HUES64 (cell line): ENCODE results near the gene PLAC1.

Source experiments
- H3K27ac ChIP-seq: 2 replicates; pipeline ENCODE4 v1.7.0; 2013; ENCODE audit warnings: low read depth, low read length, inconsistent platforms
- H3K27me3 ChIP-seq: 2 replicates; pipeline ENCODE4 v1.6.1; 2013; ENCODE audit warnings: mild to moderate bottlenecking, low read length; ENCODE audit not compliant: insufficient read depth
- H3K36me3 ChIP-seq: 2 replicates; pipeline ENCODE4 v1.6.1; 2013; ENCODE audit warnings: mild to moderate bottlenecking, low read length; ENCODE audit not compliant: insufficient read depth
- H3K4me1 ChIP-seq: 2 replicates; pipeline ENCODE4 v1.6.1; 2013; ENCODE audit warnings: mild to moderate bottlenecking, low read length, moderate library complexity; ENCODE audit not compliant: insufficient read depth
- H3K4me3 ChIP-seq: 2 replicates; pipeline ENCODE4 v1.5.1; 2013; ENCODE audit warnings: mild to moderate bottlenecking, low read length, moderate library complexity
- H3K9ac ChIP-seq: 2 replicates; pipeline ENCODE4 v1.6.1; 2013; ENCODE audit warnings: mild to moderate bottlenecking, low read depth, low read length
- H3K9me3 ChIP-seq: 2 replicates; pipeline ENCODE4 v1.6.1; 2013; ENCODE audit warnings: low read depth, low read length; ENCODE audit not compliant: insufficient read depth
- WGBS: fragments of 150-250, 120-280 bp; methylation state at CpG from one replicate; pipeline ENCODE4 v1.1.7; 2013; ENCODE audit warnings: missing lambda C conversion rate; 5-methylcytosine and 5-hydroxymethylcytosine counted together

Gene PLAC1

DNA sequence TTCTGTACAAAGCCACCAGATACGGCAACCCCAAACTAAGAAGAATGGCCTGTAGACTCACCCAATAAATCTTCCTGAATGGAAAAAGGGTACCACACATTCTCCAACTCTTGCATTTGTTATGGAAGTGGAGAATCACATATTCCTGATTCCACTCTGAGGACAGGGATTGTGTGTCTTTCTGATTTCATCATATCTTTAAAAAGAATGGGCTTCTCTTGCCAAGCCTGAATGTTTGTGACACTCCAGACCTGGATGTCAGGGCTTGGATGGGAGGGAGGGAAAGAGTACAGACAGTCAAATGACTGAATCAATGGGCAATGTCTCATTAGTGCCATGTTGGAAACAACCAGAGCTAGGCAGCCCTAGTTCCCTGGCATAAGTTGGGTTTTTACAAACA, 77.4 kb downstream of the PLAC1 start:
- H3K27ac ChIP-seq: no peak overlapping the region
- no peaks in the 10 kb centered on the region for H3K4me1 ChIP-seq
- H3K9me3 ChIP-seq: no peaks in the 10 kb centered on the region
- H3K4me3 ChIP-seq: no peak overlapping the region
- no peaks in the 10 kb centered on the region for H3K27me3 ChIP-seq
- H3K9ac ChIP-seq: no peak overlapping the region
- 100% methylated on average over 1 of the region's 1 CpG for WGBS
- H3K36me3 ChIP-seq: no peaks in the 10 kb centered on the region

DNA sequence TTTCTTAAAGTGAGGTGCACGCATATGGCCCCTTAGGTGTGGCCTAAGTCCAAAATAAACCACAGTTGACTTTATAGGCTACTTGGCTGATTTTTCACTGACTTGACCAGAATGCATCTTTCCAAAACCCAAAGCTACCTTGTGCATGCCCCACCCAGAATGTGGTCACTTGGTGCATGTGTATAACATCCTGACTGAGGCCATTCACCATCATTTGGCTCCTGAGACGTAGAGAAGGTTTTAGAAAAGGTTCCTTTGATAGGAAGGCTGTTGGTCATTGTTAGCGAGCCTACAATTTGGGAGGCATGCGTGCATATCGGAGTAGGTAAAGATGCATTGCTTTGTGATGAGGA, 84.6 kb downstream of the PLAC1 start:
- Histone ChIP-seq H3K4me1 (peaks cover 23% of the 10 kb centered on the region), H3K4me3 (no peak overlapping the region), H3K9me3 (no peaks in the 10 kb centered on the region), H3K36me3 (no peaks in the 10 kb centered on the region), H3K9ac (no peak overlapping the region), H3K27me3 (no peaks in the 10 kb centered on the region), H3K27ac (no peak overlapping the region)
- WGBS: 52% methylated on average over 3 of the region's 5 CpGs

DNA sequence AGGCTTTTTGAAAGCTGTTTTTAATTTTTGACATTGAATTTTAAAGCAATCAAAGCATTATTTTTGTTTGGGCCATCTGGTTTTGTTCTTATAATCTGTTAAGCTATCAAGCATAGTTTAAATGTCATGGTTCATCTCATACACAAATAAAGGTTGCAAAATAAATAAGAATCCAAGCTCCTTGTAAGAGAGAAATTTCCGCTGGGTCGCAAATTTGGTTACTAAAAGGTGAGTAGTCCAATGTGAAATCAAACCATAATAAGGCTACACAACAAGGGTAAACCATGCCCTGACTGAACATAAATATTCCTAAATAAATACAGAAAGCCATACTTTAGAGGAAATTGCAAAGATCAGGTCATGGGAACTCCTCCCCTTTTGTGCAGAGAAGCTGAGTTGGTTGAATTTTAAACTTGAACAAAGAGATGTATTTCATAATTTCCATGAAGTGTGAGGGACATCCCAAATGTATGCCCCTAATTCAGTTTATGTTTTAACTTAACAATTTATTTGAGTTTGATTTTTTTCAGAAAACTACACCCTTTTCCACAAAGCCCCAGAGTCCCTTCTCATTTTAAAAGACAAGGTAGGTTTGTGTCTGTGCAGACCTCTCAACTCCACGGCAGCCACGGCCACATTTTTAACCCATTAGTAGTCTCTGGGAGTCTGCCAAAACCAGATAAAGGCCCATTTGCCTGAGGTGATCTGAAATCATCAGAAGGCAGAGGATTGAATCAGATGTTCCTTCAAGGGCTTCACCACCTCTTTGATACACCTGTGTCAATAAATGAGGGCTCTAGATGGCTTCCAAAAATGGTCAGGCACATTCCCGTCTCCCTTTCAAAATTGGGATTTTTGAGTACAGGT, 85.2 kb downstream of the PLAC1 start:
- no peak overlapping the region for H3K27ac ChIP-seq
- H3K36me3 ChIP-seq: no peaks in the 10 kb centered on the region
- H3K27me3 ChIP-seq: no peaks in the 10 kb centered on the region
- H3K9me3 ChIP-seq: no peaks in the 10 kb centered on the region
- 81% methylated on average over 3 of the region's 5 CpGs for WGBS
- no peak overlapping the region for H3K9ac ChIP-seq
- peaks cover 29% of the 10 kb centered on the region for H3K4me1 ChIP-seq
- H3K4me3 ChIP-seq: no peak overlapping the region

DNA sequence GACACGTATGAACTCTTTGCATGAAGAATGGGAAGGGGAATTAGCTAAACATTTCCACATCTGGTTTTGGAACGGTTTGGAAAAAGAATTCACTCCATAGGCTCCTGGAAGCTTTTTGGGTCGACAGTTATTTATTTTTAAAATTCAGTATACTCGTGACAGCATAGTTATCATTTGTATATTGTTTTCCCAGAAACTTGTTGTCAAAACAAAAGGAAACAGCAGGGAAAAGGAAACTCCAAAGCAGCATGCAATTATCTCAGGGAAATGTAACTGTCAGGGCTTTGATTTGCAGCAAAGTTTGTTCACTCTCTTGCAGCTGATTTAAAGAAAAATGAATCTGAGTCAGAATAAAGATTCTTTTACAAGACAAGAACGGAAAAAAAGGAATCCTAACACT, 86.5 kb downstream of the PLAC1 start:
- no peaks in the 10 kb centered on the region for H3K36me3 ChIP-seq
- peaks cover 30% of the 10 kb centered on the region for H3K4me1 ChIP-seq
- no peak overlapping the region for H3K9ac ChIP-seq
- H3K27me3 ChIP-seq: no peaks in the 10 kb centered on the region
- H3K9me3 ChIP-seq: no peaks in the 10 kb centered on the region
- no peak overlapping the region for H3K27ac ChIP-seq
- no peak overlapping the region for H3K4me3 ChIP-seq
- 0% methylated on average over 1 of the region's 5 CpGs for WGBS

DNA sequence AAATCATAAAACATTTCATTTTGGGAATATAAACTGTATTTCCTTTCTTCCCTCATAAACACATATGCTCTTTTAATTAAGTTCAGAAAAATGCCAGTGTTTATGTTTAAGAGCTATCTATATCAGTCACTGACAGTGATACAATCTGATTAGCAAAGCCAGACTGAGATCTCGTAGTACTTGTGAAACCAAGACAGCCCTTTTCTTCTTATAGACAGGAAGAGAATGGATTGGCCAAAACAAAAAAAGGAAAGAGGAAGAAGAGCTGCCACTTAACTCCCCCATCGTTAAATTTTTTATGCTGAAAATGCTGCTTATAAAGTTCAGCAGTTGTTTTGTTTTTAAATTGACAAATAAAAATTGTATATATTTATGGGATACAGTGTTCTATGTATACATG, 87.4 kb downstream of the PLAC1 start:
- no CpG with 5 or more reads among the region's 2 CpGs for WGBS
- H3K27me3 ChIP-seq: no peaks in the 10 kb centered on the region
- H3K4me3 ChIP-seq: no peak overlapping the region
- no peaks in the 10 kb centered on the region for H3K9me3 ChIP-seq
- no peak overlapping the region for H3K9ac ChIP-seq
- peaks cover 30% of the 10 kb centered on the region for H3K4me1 ChIP-seq
- H3K36me3 ChIP-seq: no peaks in the 10 kb centered on the region
- H3K27ac ChIP-seq: no peak overlapping the region

DNA sequence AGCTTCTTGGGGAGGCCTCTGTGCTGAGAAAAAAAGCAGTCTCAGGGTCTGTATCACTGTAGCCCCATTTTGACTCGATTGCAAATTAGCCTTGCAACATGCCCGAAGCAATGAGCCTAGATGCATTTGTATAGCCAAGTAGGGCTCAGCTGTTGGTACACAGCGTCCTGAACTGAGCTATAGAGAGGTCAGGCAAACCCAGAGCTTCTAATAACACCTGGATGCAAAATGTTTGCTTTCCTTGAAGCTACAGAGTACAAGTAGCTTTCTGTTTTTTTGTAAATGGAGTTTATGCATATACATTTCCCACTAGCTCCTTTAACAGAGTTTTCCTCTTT, 87.8 kb downstream of the PLAC1 start:
- no peaks in the 10 kb centered on the region for H3K9me3 ChIP-seq
- no peaks in the 10 kb centered on the region for H3K36me3 ChIP-seq
- H3K4me3 ChIP-seq: no peak overlapping the region
- no peak overlapping the region for H3K27ac ChIP-seq
- 19% methylated on average over 3 of the region's 3 CpGs for WGBS
- H3K9ac ChIP-seq: no peak overlapping the region
- H3K27me3 ChIP-seq: no peaks in the 10 kb centered on the region
- H3K4me1 ChIP-seq: peaks cover 30% of the 10 kb centered on the region

DNA sequence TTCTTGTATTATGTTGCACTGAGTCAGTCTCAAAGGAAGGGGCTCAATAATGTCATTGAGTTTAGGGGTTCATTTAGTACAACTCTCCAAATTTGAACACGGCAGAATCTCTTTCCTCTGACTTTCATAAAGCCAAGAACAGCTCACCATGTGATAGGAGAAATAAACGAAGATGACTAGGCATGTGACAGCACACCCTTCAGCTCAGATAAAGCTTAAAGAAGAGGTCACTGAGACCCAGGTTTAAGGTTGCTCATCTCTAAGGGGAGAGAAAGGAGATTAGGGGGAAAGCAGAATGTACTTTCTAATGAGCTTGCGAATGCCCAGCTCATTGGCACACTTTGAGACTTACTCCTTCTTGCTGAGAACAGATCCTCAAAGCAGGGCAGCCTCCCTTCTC, 89.0 kb downstream of the PLAC1 start:
- Histone ChIP-seq H3K9me3 (no peaks in the 10 kb centered on the region), H3K4me1 (peaks cover 30% of the 10 kb centered on the region), H3K27me3 (no peaks in the 10 kb centered on the region), H3K36me3 (no peaks in the 10 kb centered on the region), H3K9ac (no peak overlapping the region), H3K27ac (no peak overlapping the region), H3K4me3 (no peak overlapping the region)
- WGBS: 100% methylated on average over 2 of the region's 3 CpGs

DNA sequence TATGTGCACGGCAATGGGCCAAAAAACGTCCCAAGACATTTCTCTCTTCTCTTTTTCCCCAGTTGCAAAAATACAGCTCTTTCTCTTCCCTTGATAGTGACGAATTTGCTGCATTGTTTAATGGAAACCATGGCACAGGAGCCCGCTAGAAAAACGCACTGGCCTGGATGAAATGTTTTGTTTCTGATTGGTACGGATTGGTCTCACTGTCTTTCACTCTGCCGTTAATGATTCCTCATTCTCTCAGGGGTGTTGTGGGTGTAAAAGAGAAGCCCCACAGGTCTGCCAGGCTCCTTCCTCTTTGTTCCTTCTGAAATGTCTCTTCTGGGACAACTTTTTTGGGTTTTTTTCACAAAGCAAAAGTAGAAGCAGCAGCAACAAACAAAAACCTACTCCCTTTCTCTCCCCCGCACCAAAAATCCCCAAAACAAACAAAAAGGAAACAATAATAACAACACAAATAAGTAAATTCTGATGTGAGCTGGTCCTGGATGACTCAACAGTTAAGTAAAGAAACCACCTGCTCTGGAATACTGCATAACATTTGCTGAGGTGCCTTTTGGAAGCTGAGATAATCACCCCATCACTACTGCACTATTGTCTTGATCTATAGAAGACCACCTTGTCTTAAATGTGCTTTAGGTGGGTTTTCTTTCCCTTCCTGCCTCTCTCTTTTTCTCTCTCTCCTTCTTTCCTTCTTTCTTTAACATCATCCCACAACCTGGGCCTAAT, 89.8 kb downstream of the PLAC1 start:
- no peak overlapping the region for H3K9ac ChIP-seq
- no peak overlapping the region for H3K27ac ChIP-seq
- no peaks in the 10 kb centered on the region for H3K27me3 ChIP-seq
- peaks cover 30% of the 10 kb centered on the region for H3K4me1 ChIP-seq
- no peak overlapping the region for H3K4me3 ChIP-seq
- H3K36me3 ChIP-seq: no peaks in the 10 kb centered on the region
- 82% methylated on average over 8 of the region's 8 CpGs for WGBS
- H3K9me3 ChIP-seq: no peaks in the 10 kb centered on the region

DNA sequence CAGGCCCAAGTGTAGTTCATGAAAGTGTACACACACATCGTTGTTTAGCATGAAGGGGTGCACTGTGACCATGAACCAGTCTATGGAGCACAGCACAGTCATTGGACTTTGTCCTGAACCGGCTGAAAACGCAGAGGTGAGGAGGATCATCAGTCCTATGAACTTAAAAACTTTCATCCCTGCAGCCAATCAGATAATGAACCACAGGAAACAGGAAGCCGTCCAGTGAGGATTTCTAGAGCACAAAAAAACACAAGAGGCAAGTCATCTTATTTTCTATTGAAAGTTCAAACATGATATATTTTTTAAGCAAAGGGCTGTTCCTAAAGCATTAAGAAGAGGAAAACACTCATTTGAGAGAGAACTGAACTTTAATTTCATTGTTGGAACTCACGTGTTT, 91.8 kb downstream of the PLAC1 start:
- H3K9me3 ChIP-seq: no peaks in the 10 kb centered on the region
- H3K27ac ChIP-seq: no peak overlapping the region

DNA sequence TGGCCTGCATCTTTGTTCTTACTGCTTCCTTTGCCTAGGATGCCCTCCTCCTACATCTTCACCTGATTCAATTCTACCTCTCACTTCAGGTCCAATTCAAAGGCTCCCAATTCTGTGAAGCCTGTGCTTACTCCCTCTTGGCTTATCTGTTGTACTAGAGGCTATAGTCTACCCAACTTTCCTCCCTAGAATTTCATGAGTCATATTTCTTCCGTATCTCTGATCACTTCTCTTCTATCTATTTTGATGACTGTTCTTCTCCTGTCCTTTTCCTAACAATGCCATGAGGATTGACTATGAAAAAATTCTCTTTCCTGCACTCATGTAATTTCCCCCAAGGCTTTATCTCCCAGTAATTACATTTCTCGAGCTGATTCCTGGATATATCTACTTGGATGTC, 96.3 kb downstream of the PLAC1 start:
- no peak overlapping the region for H3K9ac ChIP-seq
- 89% methylated on average over 2 of the region's 2 CpGs for WGBS
- peaks cover 13% of the 10 kb centered on the region for H3K4me1 ChIP-seq
- H3K27me3 ChIP-seq: no peaks in the 10 kb centered on the region
- H3K36me3 ChIP-seq: no peaks in the 10 kb centered on the region
- H3K27ac ChIP-seq: no peak overlapping the region
- H3K4me3 ChIP-seq: no peak overlapping the region
- no peaks in the 10 kb centered on the region for H3K9me3 ChIP-seq

More for the DNA sequence above, 91.8 kb downstream of the PLAC1 start:
- Histone ChIP-seq H3K9ac (no peak overlapping the region), H3K4me1 (peaks cover 20% of the 10 kb centered on the region), H3K27me3 (no peaks in the 10 kb centered on the region), H3K36me3 (no peaks in the 10 kb centered on the region), H3K4me3 (no peak overlapping the region)
- 91% methylated on average over 5 of the region's 5 CpGs for WGBS

DNA sequence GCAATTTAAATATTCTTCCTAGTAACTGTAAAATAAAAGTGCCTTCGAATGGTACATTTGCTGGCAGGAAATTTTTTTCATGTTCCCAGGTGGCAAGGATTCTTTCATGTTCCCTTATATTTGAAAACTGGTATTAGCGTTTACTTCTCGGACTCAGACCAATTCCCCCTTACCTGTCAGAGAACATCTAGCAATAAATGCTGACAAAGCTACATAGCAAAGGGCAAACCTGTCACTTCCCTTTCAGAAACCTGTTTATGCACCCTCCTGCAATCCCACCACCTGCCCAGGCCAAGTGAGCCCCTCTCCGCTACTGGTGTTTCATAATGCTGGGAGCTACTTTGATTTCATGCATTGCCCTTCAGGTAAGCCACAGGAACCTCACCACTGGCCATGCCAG, 100.1 kb downstream of the PLAC1 start:
- no peak overlapping the region for H3K27ac ChIP-seq
- no peaks in the 10 kb centered on the region; the same call in 1 of the 2 replicates for H3K27me3 ChIP-seq
- WGBS: 84% methylated on average over 4 of the region's 4 CpGs
- no peak overlapping the region for H3K9ac ChIP-seq
- no peaks in the 10 kb centered on the region for H3K36me3 ChIP-seq
- no peaks in the 10 kb centered on the region for H3K9me3 ChIP-seq
- no peak overlapping the region for H3K4me3 ChIP-seq
- H3K4me1 ChIP-seq: peaks cover 17% of the 10 kb centered on the region
